HCT116 (cell line): ENCODE results near the gene LCN10. TPM values are rescaled to one million over a fixed set of nuclear protein-coding genes. Genes with fewer than 3 reads are reported as not detected.

ENCODE experiments used
- ATAC-seq: fragments of 200-7000 bp; cut with Tn5 transposase; 2 replicates; pipeline ENCODE4 v1.9.1; 2020; ENCODE audit warnings: mild to moderate bottlenecking, moderate library complexity
- BruUV-seq: library from RNA; stranded (reverse); fragments of 400-500 nt; replicated peaks from 2 replicates; lab custom pipeline; 2021; lab: Mats Ljungman, UMichigan
- CTCF ChIA-PET: fragments of 300-600 bp; sonication (Branson Sonifier 250); formaldehyde crosslinking; loops from one replicate; lab custom pipeline; 2021; ENCODE audit warnings: antibody characterized with exemption; lab: Charles Lee
- POLR2A ChIA-PET: fragments of 300-600, 350-600 bp; sonication (Branson Sonifier 250); formaldehyde crosslinking; loops from one replicate; lab custom pipeline; 2021; ENCODE audit warnings: antibody characterized with exemption; lab: Charles Lee
- RAD21 ChIA-PET, 2 experiments: fragments of 300-600 bp; sonication (Branson Sonifier 250); formaldehyde crosslinking; loops; one replicate each; lab custom pipeline; 2023; ENCODE audit warnings: low total read pairs in 2 of 2; ENCODE audit not compliant: uncharacterized antibody in 2 of 2, unreplicated experiment in 2 of 2, low non-redundant PET in 1 of 2; lab: Charles Lee
- DNase-seq: peaks from one replicate; pipeline ENCODE4 v3.0.0-alpha.2; 2010; ENCODE audit warnings: low read depth, low spot score
- H2AFZ ChIP-seq: fragments of 200-600 bp; shearing (Covaris generic), sonication (generic); 2 replicates; pipeline ENCODE4 v1.6.1; 2017; ENCODE audit warnings: low read depth, mixed run types, mixed read lengths, antibody characterized with exemption, low read length; ENCODE audit not compliant: poor library complexity, severe bottlenecking
- H3K27ac ChIP-seq: 2 replicates; pipeline ENCODE4 v1.5.1; 2012; ENCODE audit warnings: low read depth, low read length
- H3K27me3 ChIP-seq: fragments of 200-600 bp; sonication (generic); 2 replicates; pipeline ENCODE4 v1.6.1; 2016; ENCODE audit warnings: mixed run types, low read length, mixed read lengths; ENCODE audit not compliant: insufficient read depth
- H3K36me3 ChIP-seq, 2 experiments: fragments of 200-500 bp in 1 of 2; fragments of 200-600 bp in 1 of 2; sonication (Bioruptor generic) in 1 of 2; sonication (generic) in 1 of 2; 2 replicates each; pipeline versions ENCODE4 v1.5.1 to v1.6.1; 2014 to 2016; ENCODE audit warnings: low read length in 2 of 2, inconsistent platforms in 1 of 2, mixed read lengths in 1 of 2, mixed run types in 1 of 2; ENCODE audit not compliant: insufficient read depth in 2 of 2, control insufficient read depth in 1 of 2
- H3K4me1 ChIP-seq, 2 experiments: fragments of 200-600 bp in 1 of 2; sonication (generic) in 1 of 2; 2 replicates each; pipeline versions ENCODE4 v1.5.1 to v1.6.1; 2012 to 2017; ENCODE audit warnings: low read length in 2 of 2, inconsistent platforms in 1 of 2, mild to moderate bottlenecking in 1 of 2, mixed read lengths in 1 of 2, mixed run types in 1 of 2, moderate library complexity in 1 of 2; ENCODE audit not compliant: insufficient read depth in 2 of 2, control insufficient read depth in 1 of 2
- H3K4me2 ChIP-seq: fragments of 200-600 bp; sonication (generic); 2 replicates; pipeline ENCODE4 v1.6.1; 2017; ENCODE audit warnings: mixed run types, low read length, mixed read lengths
- H3K4me3 ChIP-seq, 2 experiments: fragments of 200-600 bp in 1 of 2; sonication (generic) in 1 of 2; replicated peaks in 1 of 2; 2 replicates each; pipeline ENCODE4 v1.5.1; 2011 to 2016; ENCODE audit warnings: low read length in 2 of 2, control low read depth in 1 of 2, low read depth in 1 of 2, mild to moderate bottlenecking in 1 of 2, mixed read lengths in 1 of 2, mixed run types in 1 of 2
- H3K79me2 ChIP-seq: fragments of 200-600 bp; sonication (generic); 2 replicates; pipeline ENCODE4 v1.6.1; 2017; ENCODE audit warnings: mild to moderate bottlenecking, mixed run types, low read length, moderate library complexity, mixed read lengths; ENCODE audit not compliant: insufficient read depth
- H3K9ac ChIP-seq: fragments of 200-600 bp; sonication (generic); 2 replicates; pipeline ENCODE4 v1.6.1; 2016; ENCODE audit warnings: low read length, mixed read lengths
- H3K9me2 ChIP-seq: fragments of 200-600 bp; sonication (generic), shearing (Covaris generic); 2 replicates; pipeline ENCODE4 v1.6.1; 2017; ENCODE audit warnings: mixed run types, mild to moderate bottlenecking, moderate library complexity; ENCODE audit not compliant: insufficient read depth
- H3K9me3 ChIP-seq, 2 experiments: fragments of 200-500 bp in 1 of 2; fragments of 200-600 bp in 1 of 2; sonication (Bioruptor generic) in 1 of 2; sonication (generic) in 1 of 2; 2 replicates each; pipeline ENCODE4 v1.6.1; 2014 to 2017; ENCODE audit warnings: low read length in 2 of 2, mixed read lengths in 2 of 2, inconsistent platforms in 1 of 2, low read depth in 1 of 2, mild to moderate bottlenecking in 1 of 2, mixed run types in 1 of 2, moderate library complexity in 1 of 2; ENCODE audit not compliant: control insufficient read depth in 1 of 2, insufficient read depth in 1 of 2
- H4K20me1 ChIP-seq: fragments of 200-600 bp; sonication (generic), shearing (Covaris generic); 2 replicates; pipeline ENCODE4 v1.6.1; 2017; ENCODE audit warnings: mixed run types, mild to moderate bottlenecking, moderate library complexity; ENCODE audit not compliant: insufficient read depth
- CBX3 ChIP-seq: IDR thresholded peaks from 2 replicates; pipeline ENCODE4 v1.6.1; 2012; ENCODE audit warnings: low read depth
- CEBPB ChIP-seq: IDR thresholded peaks from 2 replicates; pipeline ENCODE4 v1.6.1; 2012; ENCODE audit warnings: low read depth
- EZH2 ChIP-seq: fragments of 200-600 bp; sonication (generic); IDR thresholded peaks from 2 replicates; pipeline ENCODE4 v1.6.1; 2017; ENCODE audit warnings: antibody characterized with exemption, mixed run types
- EZH2phosphoT487 ChIP-seq: fragments of 200-600 bp; IDR thresholded peaks from 2 replicates; pipeline ENCODE4 v1.6.1; 2018; ENCODE audit warnings: antibody characterized with exemption, borderline replicate concordance
- JUND ChIP-seq: IDR thresholded peaks from 2 replicates; pipeline ENCODE4 v1.6.1; 2012
- POLR2AphosphoS5 ChIP-seq: IDR thresholded peaks from 2 replicates; pipeline ENCODE4 v1.6.1; 2011; ENCODE audit warnings: mild to moderate bottlenecking, low read depth, low read length, moderate library complexity
- RAD21 ChIP-seq: IDR thresholded peaks from 2 replicates; pipeline ENCODE4 v1.6.1; 2012; ENCODE audit warnings: low read depth, mild to moderate bottlenecking
- SP1 ChIP-seq: IDR thresholded peaks from 2 replicates; pipeline ENCODE4 v1.6.1; 2012; ENCODE audit warnings: low read depth
- SRF ChIP-seq: IDR thresholded peaks from 2 replicates; pipeline ENCODE4 v1.6.1; 2012; ENCODE audit warnings: low read depth
- TCF7L2 ChIP-seq: IDR thresholded peaks from 2 replicates; pipeline ENCODE4 v1.7.0; 2011; ENCODE audit warnings: borderline replicate concordance, inconsistent platforms; ENCODE audit not compliant: insufficient read depth, insufficient read length; ENCODE audit errors: extremely low read depth
- YY1 ChIP-seq: IDR thresholded peaks from 2 replicates; pipeline ENCODE4 v1.6.1; 2011; ENCODE audit warnings: low read length, low read depth, moderate library complexity, mild to moderate bottlenecking; ENCODE audit not compliant: insufficient replicate concordance; ENCODE audit errors: extremely low read depth
- intact Hi-C: fragments of 100-400 bp; cut with micrococcal nuclease; formaldehyde crosslinking; loops from 2 replicates; pipeline ENCODE4 v1.10.0; 2022
- total RNA-seq: library from RNA; stranded (reverse); gene quantifications from one replicate; pipeline ENCODE4 v1.2.1, GENCODE V29; 2021; ENCODE audit not compliant: unreplicated experiment
- TF ChIP-seq, protein P1 (sequence below): IDR thresholded peaks from 2 replicates; pipeline ENCODE4 v1.6.1; 2011; ENCODE audit warnings: mild to moderate bottlenecking, low read length, moderate library complexity; ENCODE audit not compliant: insufficient replicate concordance; ENCODE audit errors: extremely low read depth
- TF ChIP-seq, protein P2 (sequence below): IDR thresholded peaks from 2 replicates; pipeline ENCODE4 v1.6.1; 2012; ENCODE audit warnings: low read depth

Gene LCN10
- total RNA-seq, 1 experiment from 2014 or later: not detected

DNA sequence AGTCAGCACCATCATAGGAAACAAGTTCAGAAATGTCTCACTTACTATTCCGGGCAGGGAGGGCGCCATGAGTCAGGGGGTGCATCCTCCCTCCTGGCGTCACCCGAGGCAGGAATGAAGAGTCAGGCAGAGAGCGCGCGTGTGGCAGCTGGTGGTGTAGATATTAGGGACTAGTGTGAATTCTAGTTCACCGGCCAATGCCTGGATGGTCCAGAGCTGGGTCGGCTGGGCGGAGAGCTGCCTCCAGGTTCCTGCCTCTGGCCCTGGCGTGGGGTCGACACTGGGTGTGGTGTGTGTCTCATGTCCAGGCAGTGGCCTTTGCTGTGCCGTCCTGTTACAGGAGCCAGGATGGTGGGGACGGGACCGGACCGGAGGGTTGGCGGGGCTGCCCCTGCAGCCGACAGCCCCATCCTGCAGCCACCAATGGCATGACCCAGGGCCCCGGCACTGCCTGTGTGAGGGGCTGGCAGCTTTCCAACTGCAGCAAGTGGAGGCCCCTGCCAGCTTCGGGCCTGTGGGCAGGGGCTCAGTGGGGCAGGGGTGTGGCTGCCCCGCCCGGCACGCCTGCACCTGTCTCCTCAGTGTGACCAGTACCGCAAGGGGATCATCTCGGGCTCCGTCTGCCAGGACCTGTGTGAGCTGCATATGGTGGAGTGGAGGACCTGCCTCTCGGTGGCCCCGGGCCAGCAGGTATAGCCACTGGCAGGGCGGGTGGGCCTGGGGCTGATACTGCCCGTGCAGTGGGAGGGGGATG is 21.2 kb downstream of the LCN10 start:
- POLR2A ChIA-PET: no interaction called here
- ATAC-seq: peak; percentile 5; the same call in 1 of the 2 replicates

More for the DNA sequence above, 21.2 kb downstream of the LCN10 start:
- Histone ChIP-seq H4K20me1 (peaks cover 32% of the 10 kb centered on the region; the same call in 1 of the 2 replicates), H3K4me3 (no peak overlapping the region), H3K9me3 (no peaks in the 10 kb centered on the region), H3K36me3 (peaks cover 19 to 33% of the 10 kb centered on the region in 2 experiments; a peak in 3 of 4 replicates), H3K9me2 (no peaks in the 10 kb centered on the region), H3K4me2 (no peak overlapping the region), H3K4me1 (peaks cover 9 to 43% of the 10 kb centered on the region in 2 experiments; a peak in 3 of 4 replicates), H3K9ac (no peak overlapping the region), H3K27me3 (no peaks in the 10 kb centered on the region), H2AFZ (no peak overlapping the region), H3K79me2 (peaks cover 29% of the 10 kb centered on the region), H3K27ac (peak overlapping the region; percentile 35; the same call in 1 of the 2 replicates)
- ChIA-PET RAD21 (no interaction called here), CTCF (no interaction called here)
- no peak for DNase-seq
- intact Hi-C loops: no loop called here
- TF ChIP-seq RAD21 (no peak), CEBPB (no peak), JUND (no peak), TCF7L2 (no peak), CBX3 (no peak), POLR2AphosphoS5 (no peak; the same call in 1 of the 2 replicates), EZH2 (no peak), EZH2phosphoT487 (no peak), SRF (no peak), YY1 (no peak), SP1 (no peak)
- TF ChIP-seq, protein P1, sequence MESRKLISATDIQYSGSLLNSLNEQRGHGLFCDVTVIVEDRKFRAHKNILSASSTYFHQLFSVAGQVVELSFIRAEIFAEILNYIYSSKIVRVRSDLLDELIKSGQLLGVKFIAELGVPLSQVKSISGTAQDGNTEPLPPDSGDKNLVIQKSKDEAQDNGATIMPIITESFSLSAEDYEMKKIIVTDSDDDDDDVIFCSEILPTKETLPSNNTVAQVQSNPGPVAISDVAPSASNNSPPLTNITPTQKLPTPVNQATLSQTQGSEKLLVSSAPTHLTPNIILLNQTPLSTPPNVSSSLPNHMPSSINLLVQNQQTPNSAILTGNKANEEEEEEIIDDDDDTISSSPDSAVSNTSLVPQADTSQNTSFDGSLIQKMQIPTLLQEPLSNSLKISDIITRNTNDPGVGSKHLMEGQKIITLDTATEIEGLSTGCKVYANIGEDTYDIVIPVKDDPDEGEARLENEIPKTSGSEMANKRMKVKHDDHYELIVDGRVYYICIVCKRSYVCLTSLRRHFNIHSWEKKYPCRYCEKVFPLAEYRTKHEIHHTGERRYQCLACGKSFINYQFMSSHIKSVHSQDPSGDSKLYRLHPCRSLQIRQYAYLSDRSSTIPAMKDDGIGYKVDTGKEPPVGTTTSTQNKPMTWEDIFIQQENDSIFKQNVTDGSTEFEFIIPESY: no peak
- TF ChIP-seq, protein P2, sequence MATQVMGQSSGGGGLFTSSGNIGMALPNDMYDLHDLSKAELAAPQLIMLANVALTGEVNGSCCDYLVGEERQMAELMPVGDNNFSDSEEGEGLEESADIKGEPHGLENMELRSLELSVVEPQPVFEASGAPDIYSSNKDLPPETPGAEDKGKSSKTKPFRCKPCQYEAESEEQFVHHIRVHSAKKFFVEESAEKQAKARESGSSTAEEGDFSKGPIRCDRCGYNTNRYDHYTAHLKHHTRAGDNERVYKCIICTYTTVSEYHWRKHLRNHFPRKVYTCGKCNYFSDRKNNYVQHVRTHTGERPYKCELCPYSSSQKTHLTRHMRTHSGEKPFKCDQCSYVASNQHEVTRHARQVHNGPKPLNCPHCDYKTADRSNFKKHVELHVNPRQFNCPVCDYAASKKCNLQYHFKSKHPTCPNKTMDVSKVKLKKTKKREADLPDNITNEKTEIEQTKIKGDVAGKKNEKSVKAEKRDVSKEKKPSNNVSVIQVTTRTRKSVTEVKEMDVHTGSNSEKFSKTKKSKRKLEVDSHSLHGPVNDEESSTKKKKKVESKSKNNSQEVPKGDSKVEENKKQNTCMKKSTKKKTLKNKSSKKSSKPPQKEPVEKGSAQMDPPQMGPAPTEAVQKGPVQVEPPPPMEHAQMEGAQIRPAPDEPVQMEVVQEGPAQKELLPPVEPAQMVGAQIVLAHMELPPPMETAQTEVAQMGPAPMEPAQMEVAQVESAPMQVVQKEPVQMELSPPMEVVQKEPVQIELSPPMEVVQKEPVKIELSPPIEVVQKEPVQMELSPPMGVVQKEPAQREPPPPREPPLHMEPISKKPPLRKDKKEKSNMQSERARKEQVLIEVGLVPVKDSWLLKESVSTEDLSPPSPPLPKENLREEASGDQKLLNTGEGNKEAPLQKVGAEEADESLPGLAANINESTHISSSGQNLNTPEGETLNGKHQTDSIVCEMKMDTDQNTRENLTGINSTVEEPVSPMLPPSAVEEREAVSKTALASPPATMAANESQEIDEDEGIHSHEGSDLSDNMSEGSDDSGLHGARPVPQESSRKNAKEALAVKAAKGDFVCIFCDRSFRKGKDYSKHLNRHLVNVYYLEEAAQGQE: no peak
- no TSS peak for BruUV-seq
